Measurements from ENCODE around the gene UNC13B. TPM values are rescaled to one million over a fixed set of nuclear protein-coding genes. Genes with fewer than 3 reads are reported as not detected.

Gene UNC13B
- total RNA-seq, 1 experiment from 2014 or later: 17.6 TPM

GRCh38 chr9:35303567-35303966 lies 141.8 kb downstream of the UNC13B start:
- CTCF ChIA-PET: no interaction called here
- intact Hi-C loops (cut with micrococcal nuclease): no loop called here
- H3K4me1 ChIP-seq (ENCODE audit: control insufficient read depth in 1 of 2, insufficient read depth in 2 of 2, low read length in 2 of 2): no peaks in the 10 kb centered on the region
- DNase-seq (ENCODE audit: low read depth, low spot score): no peak
- no peak for ATAC-seq
- H3K27ac ChIP-seq (ENCODE audit: low read depth, low read length): no peak overlapping the region
- H3K79me2 ChIP-seq (ENCODE audit: insufficient read depth, low read length): no peaks in the 10 kb centered on the region
- H3K4me2 ChIP-seq (ENCODE audit: low read length): no peak overlapping the region
- H3K36me3 ChIP-seq (ENCODE audit: control insufficient read depth in 1 of 2, insufficient read depth in 2 of 2, low read length in 2 of 2): no peaks in the 10 kb centered on the region
- no peak overlapping the region for H3K4me3 ChIP-seq (replicated peaks in 1 of 2; ENCODE audit: low read depth in 1 of 2, low read length in 2 of 2)
- no peaks in the 10 kb centered on the region for H3K9me2 ChIP-seq (ENCODE audit: insufficient read depth)
- TF ChIP-seq SRF (IDR thresholded peaks at IDR 0.05; ENCODE audit: low read depth) (no peak), ELF1 (IDR thresholded peaks at IDR 0.05; ENCODE audit: borderline replicate concordance, low read depth) (no peak), ZBTB33 (IDR thresholded peaks at IDR 0.05; ENCODE audit: extremely low read depth, insufficient replicate concordance, low read length) (no peak), CBX3 (IDR thresholded peaks at IDR 0.05; ENCODE audit: low read depth) (no peak), JUND (IDR thresholded peaks at IDR 0.05) (no peak)
- TF ChIP-seq, protein P1, sequence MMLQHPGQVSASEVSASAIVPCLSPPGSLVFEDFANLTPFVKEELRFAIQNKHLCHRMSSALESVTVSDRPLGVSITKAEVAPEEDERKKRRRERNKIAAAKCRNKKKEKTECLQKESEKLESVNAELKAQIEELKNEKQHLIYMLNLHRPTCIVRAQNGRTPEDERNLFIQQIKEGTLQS (IDR thresholded peaks at IDR 0.05): no peak
- H3K27me3 ChIP-seq (ENCODE audit: insufficient read depth, low read length): no peaks in the 10 kb centered on the region
- H3K9me3 ChIP-seq (ENCODE audit: control insufficient read depth in 1 of 2, insufficient read depth in 1 of 2, low read depth in 1 of 2, low read length in 2 of 2): no peaks in the 10 kb centered on the region
- H3K9ac ChIP-seq (ENCODE audit: low read length): no peak overlapping the region
- POLR2A ChIA-PET: no interaction called here
- RAD21 ChIA-PET (ENCODE audit: low non-redundant PET in 1 of 2, low total read pairs in 2 of 2, uncharacterized antibody in 2 of 2, unreplicated experiment in 2 of 2): no interaction called here
- no peaks in the 10 kb centered on the region for H4K20me1 ChIP-seq (ENCODE audit: insufficient read depth)
- no peak overlapping the region for H2AFZ ChIP-seq (ENCODE audit: low read depth, low read length, poor library complexity, severe bottlenecking)
- no TSS peak for BruUV-seq (replicated peaks)

DNA sequence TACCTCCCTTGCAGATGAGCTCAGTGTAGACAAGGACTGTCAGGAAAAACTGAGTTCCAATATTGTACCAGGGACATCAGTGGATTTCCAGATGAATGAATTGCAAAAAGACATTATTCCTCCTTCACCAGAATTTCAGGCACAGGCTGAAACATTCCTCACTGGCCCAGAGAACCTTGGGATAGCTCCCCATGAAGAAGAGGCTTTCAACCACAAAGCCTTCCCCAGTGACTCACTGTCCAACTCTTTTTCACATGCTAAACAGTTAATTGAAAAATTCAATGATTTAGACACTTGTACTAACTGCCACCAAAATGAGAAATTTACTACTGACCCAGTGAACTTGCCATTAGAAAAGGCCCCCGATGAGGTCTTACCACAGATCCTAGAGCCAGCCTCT lies 144.5 kb downstream of the UNC13B start:
- H3K36me3 ChIP-seq (ENCODE audit: control insufficient read depth in 1 of 2, insufficient read depth in 2 of 2, low read length in 2 of 2): no peaks in the 10 kb centered on the region
- no peak overlapping the region for H3K27ac ChIP-seq (ENCODE audit: low read depth, low read length)
- ChIA-PET POLR2A (no interaction called here), CTCF (no interaction called here), RAD21 (ENCODE audit: low non-redundant PET in 1 of 2, low total read pairs in 2 of 2, uncharacterized antibody in 2 of 2, unreplicated experiment in 2 of 2) (no interaction called here)
- no peaks in the 10 kb centered on the region for H3K9me3 ChIP-seq (ENCODE audit: control insufficient read depth in 1 of 2, insufficient read depth in 1 of 2, low read depth in 1 of 2, low read length in 2 of 2)
- no peak overlapping the region for H3K4me3 ChIP-seq (replicated peaks in 1 of 2; ENCODE audit: low read depth in 1 of 2, low read length in 2 of 2)
- DNase-seq (ENCODE audit: low read depth, low spot score) (no peak), ATAC-seq (no peak)
- no peaks in the 10 kb centered on the region for H3K27me3 ChIP-seq (ENCODE audit: insufficient read depth, low read length)
- no TSS peak for BruUV-seq (replicated peaks)
- no peaks in the 10 kb centered on the region for H3K79me2 ChIP-seq (ENCODE audit: insufficient read depth, low read length)
- no peaks in the 10 kb centered on the region for H3K9me2 ChIP-seq (ENCODE audit: insufficient read depth)
- H3K4me2 ChIP-seq (ENCODE audit: low read length): no peak overlapping the region
- H2AFZ ChIP-seq (ENCODE audit: low read depth, low read length, poor library complexity, severe bottlenecking): no peak overlapping the region
- H3K9ac ChIP-seq (ENCODE audit: low read length): no peak overlapping the region
- intact Hi-C loops (cut with micrococcal nuclease): no loop called here
- H3K4me1 ChIP-seq (ENCODE audit: control insufficient read depth in 1 of 2, insufficient read depth in 2 of 2, low read length in 2 of 2): no peaks in the 10 kb centered on the region
- H4K20me1 ChIP-seq (ENCODE audit: insufficient read depth): no peaks in the 10 kb centered on the region
- TF ChIP-seq EZH2 (IDR thresholded peaks at IDR 0.05) (no peak), TCF7L2 (IDR thresholded peaks at IDR 0.05; ENCODE audit: borderline replicate concordance, extremely low read depth, insufficient read depth, insufficient read length) (no peak), POLR2A (IDR thresholded peaks at IDR 0.05; ENCODE audit: borderline replicate concordance, extremely low read depth, insufficient read depth, insufficient read length) (no peak), SP1 (IDR thresholded peaks at IDR 0.05; ENCODE audit: low read depth) (no peak), ZNF274 (IDR thresholded peaks at IDR 0.05; ENCODE audit: low read depth, low read length) (no peak), RAD21 (IDR thresholded peaks at IDR 0.05; ENCODE audit: low read depth) (no peak), REST (IDR thresholded peaks at IDR 0.05; ENCODE audit: low read depth) (no peak), YY1 (IDR thresholded peaks at IDR 0.05; ENCODE audit: extremely low read depth, insufficient replicate concordance, low read depth, low read length) (no peak), CEBPB (IDR thresholded peaks at IDR 0.05; ENCODE audit: low read depth) (no peak), EZH2phosphoT487 (IDR thresholded peaks at IDR 0.05; ENCODE audit: borderline replicate concordance) (no peak), SIN3A (IDR thresholded peaks at IDR 0.05; ENCODE audit: low read depth) (no peak), FOSL1 (IDR thresholded peaks at IDR 0.05; ENCODE audit: low read depth) (no peak), ELF1 (IDR thresholded peaks at IDR 0.05; ENCODE audit: borderline replicate concordance, low read depth) (no peak)
